ENCODE measurements around the gene SMG6. TPM values are rescaled to one million over a fixed set of nuclear protein-coding genes. Genes with fewer than 3 reads are reported as not detected.
A peak's percentile ranks its signal among the peaks of the same experiment; 100 is the strongest.

The SMG6 gene
- total and polyA plus RNA-seq, 8 donors, result 27.7 to 42.2 (median 38.5) TPM

GRCh38 chr17:2180768-2181167, 122.8 kb downstream of the SMG6 start:
- peaks cover 41 to 71% of the 10 kb centered on the region in 2 donors for H3K4me1 ChIP-seq
- H3K27me3 ChIP-seq, result no peaks in the 10 kb centered on the region
- DNase-seq (no peak), ATAC-seq (no peak)
- no peak overlapping the region for H3K4me3 ChIP-seq
- H3K9me3 ChIP-seq, result no peaks in the 10 kb centered on the region
- peak overlapping the region; percentile 53 to 76 for H3K27ac ChIP-seq
- intact Hi-C loops (cut with DNase I), result no loop called here
- no peak for TF ChIP-seq CTCF (IDR thresholded peaks at IDR 0.05)
- peaks cover 0 to 15% of the 10 kb centered on the region in 2 donors for H3K36me3 ChIP-seq

- Histone ChIP-seq H3K36me3 (peaks cover 0 to 10% of the 10 kb centered on the region in 2 donors), H3K27ac (peak overlapping the region; percentile 53 to 66), H3K4me1 (peaks cover 51 to 82% of the 10 kb centered on the region in 2 donors), H3K4me3 (no peak overlapping the region), H3K9me3 (no peaks in the 10 kb centered on the region), H3K27me3 (no peaks in the 10 kb centered on the region)
- ATAC-seq (peak; percentile 58), DNase-seq (peak in 3 of 4 donors; percentile 69 to 95 (median 95))
- intact Hi-C loops (cut with DNase I), result no loop called here
- TF ChIP-seq CTCF (IDR thresholded peaks at IDR 0.05), result no peak
Measured at GRCh38 chr17:2179615-2180295, 123.8 kb downstream of the SMG6 start.

- no peak for TF ChIP-seq CTCF (IDR thresholded peaks at IDR 0.05)
- peak; percentile 8 for ATAC-seq
- DNase-seq, result peak in 1 of 4 donors; percentile 54
- Histone ChIP-seq H3K27me3 (no peaks in the 10 kb centered on the region), H3K27ac (peak overlapping the region; percentile 53 to 66), H3K4me1 (peaks cover 59 to 90% of the 10 kb centered on the region in 2 donors), H3K4me3 (no peak overlapping the region), H3K36me3 (peaks cover 0 to 10% of the 10 kb centered on the region in 2 donors), H3K9me3 (no peaks in the 10 kb centered on the region)
- intact Hi-C loops (cut with DNase I), result no loop called here
Measured at GRCh38 chr17:2178798-2179501, 124.6 kb downstream of the SMG6 start.

GRCh38 chr17:2177235-2177811, 126.3 kb downstream of the SMG6 start:
- H3K27ac ChIP-seq, result peak overlapping the region in 1 of 2 donors; percentile 48
- ATAC-seq (no peak), DNase-seq (no peak)
- intact Hi-C loops (cut with DNase I), result no loop called here
- TF ChIP-seq CTCF (IDR thresholded peaks at IDR 0.05), result no peak
- no peaks in the 10 kb centered on the region for H3K9me3 ChIP-seq
- H3K36me3 ChIP-seq, result peaks cover 0 to 7% of the 10 kb centered on the region in 2 donors
- peaks cover 75 to 99% of the 10 kb centered on the region in 2 donors for H3K4me1 ChIP-seq
- H3K4me3 ChIP-seq, result no peak overlapping the region
- no peaks in the 10 kb centered on the region for H3K27me3 ChIP-seq

Measured in left lung (tissue), 10 donors.